MM.1S (cell line): ENCODE data around the gene FOXL1.

Experiments
- CTCF ChIP-seq: fragments of 300-600 bp; sonication (generic); IDR thresholded peaks from 2 replicates; pipeline ENCODE4 v1.5.1; 2016; ENCODE audit warnings: antibody characterized with exemption, low read length, mixed read lengths
- EZH2 ChIP-seq: fragments of 300-600 bp; sonication (generic); optimal IDR thresholded peaks from 2 replicates; pipeline ENCODE3; 2017; ENCODE audit warnings: low read depth, mild to moderate bottlenecking, antibody characterized with exemption, low read length, mixed read lengths

GRCh38 chr16:86587487-86587886 is 9.1 kb downstream of the FOXL1 start:
- no peak for TF ChIP-seq CTCF
- no peak for TF ChIP-seq EZH2
